Right atrium auricular region (tissue), 2 donors: ENCODE results near the gene AIF1L. TPM values are rescaled to one million over a fixed set of nuclear protein-coding genes. Genes with fewer than 3 reads are reported as not detected.
"Not testable (repeated sequence)": the region's sequence is repeated elsewhere in the genome, so short reads cannot be mapped to it uniquely, and the experiment has no call there.

Experiments used
- DNase-seq: peaks from one replicate; pipeline ENCODE4 v3.0.0-alpha.2; 2019; ENCODE audit warnings: low spot score
- H3K27ac ChIP-seq, 2 donors: fragments of 200-600 bp; sonication (generic); 1 replicate in 1 of 2; 2 replicates in 1 of 2; pipeline ENCODE4 v1.5.1; 2016 to 2019
- H3K27me3 ChIP-seq, 2 donors: fragments of 200-600 bp; sonication (generic); one replicate each; pipeline versions ENCODE4 v1.5.1 to v1.6.0; 2017 to 2019
- H3K36me3 ChIP-seq: fragments of 200-600 bp; sonication (generic); one replicate; pipeline ENCODE4 v1.5.1; 2016
- H3K4me1 ChIP-seq, 2 donors: fragments of 200-600 bp; sonication (generic); one replicate each; pipeline versions ENCODE4 v1.5.1 to v1.6.0; 2017 to 2019
- H3K4me3 ChIP-seq, 2 donors: fragments of 200-600 bp; sonication (generic); 1 replicate in 1 of 2; 2 replicates in 1 of 2; pipeline ENCODE4 v1.5.1; 2017 to 2019; ENCODE audit warnings: mild to moderate bottlenecking in 1 of 2, moderate library complexity in 1 of 2
- H3K9me3 ChIP-seq, 2 donors: fragments of 200-600 bp; sonication (generic); one replicate each; pipeline ENCODE4 v1.5.1; 2019
- CTCF ChIP-seq, 2 donors: fragments of 200-600 bp; sonication (generic); IDR thresholded peaks; one replicate each; pipeline ENCODE4 v1.5.1; 2019; ENCODE audit warnings: antibody characterized with exemption in 2 of 2
- total RNA-seq, 2 donors: library from RNA; depleted of rRNA; stranded (reverse); fragments of >200 nt; gene quantifications; one replicate each; pipeline ENCODE4 v1.1.0, GENCODE V29; 2016

AIF1L gene
- total RNA-seq, 2 donors from 2014 or later = 15.4 to 27.3 TPM

- Histone ChIP-seq H3K4me1 (no peaks in the 10 kb centered on the region), H3K27ac (no peak overlapping the region), H3K9me3 (no peaks in the 10 kb centered on the region), H3K4me3 (no peak overlapping the region), H3K36me3 (peaks cover 99% of the 10 kb centered on the region), H3K27me3 (no peaks in the 10 kb centered on the region)
- DNase-seq = no peak
- TF ChIP-seq CTCF (IDR thresholded peaks at IDR 0.05) = no peak
These were observed 52.8 kb downstream of the AIF1L start for GRCh38 chr9:131148966-131149687.

DNA sequence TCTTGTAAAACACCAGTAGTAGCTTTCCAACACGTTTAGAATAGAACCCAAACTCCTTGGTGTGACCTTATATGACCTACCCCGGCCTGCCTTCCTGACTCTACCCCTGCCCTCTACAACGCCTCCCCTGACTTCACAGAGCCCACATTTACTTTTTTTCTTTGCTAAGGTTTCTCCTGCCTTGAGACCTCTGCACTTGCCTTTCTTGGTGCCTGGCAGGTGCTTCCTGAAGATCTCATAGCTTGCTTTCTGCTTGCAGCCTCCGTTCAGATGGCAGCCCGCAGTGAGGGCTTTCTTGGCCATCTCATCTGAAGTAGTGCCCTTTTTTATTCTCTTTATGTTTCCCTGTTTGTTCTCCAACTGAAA lies 53.3 kb downstream of the AIF1L start:
- H3K4me1 ChIP-seq = no peaks in the 10 kb centered on the region
- no peak for TF ChIP-seq CTCF (IDR thresholded peaks at IDR 0.05)

DNA sequence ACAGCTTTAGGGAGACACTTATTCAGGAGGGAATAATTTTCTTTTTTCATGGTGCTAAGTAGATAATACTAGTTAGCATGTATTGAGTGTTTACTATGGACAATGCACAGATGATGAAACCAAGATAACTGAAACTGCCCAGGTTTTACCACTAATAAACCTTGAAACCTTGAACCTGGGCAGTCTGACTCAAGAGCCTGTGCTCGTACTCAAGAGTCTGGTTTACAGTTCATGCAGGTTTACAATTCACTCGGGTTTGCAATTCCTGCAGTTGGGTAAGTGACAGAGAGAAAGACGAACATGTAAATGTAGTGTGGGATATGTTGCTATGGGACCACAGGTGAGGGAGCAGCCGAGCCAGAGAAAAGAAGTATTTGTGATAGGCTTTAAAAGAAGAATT lies 57.3 kb downstream of the AIF1L start:
- Histone ChIP-seq H3K36me3 (peaks cover 72% of the 10 kb centered on the region), H3K27ac (no peak overlapping the region)
- TF ChIP-seq CTCF (IDR thresholded peaks at IDR 0.05) = no peak

More for the DNA sequence above, 53.3 kb downstream of the AIF1L start:
- Histone ChIP-seq H3K27me3 (no peaks in the 10 kb centered on the region), H3K27ac (no peak overlapping the region), H3K36me3 (peaks cover 99% of the 10 kb centered on the region), H3K4me3 (no peak overlapping the region), H3K9me3 (no peaks in the 10 kb centered on the region)
- DNase-seq = no peak

GRCh38 chr9:131158673-131159072 lies 62.3 kb downstream of the AIF1L start:
- not testable (repeated sequence) for H3K4me3 ChIP-seq, H3K27me3 ChIP-seq, H3K9me3 ChIP-seq, DNase-seq, H3K4me1 ChIP-seq, H3K27ac ChIP-seq
- H3K36me3 ChIP-seq = peaks cover 68% of the 10 kb centered on the region

More for the DNA sequence above, 57.3 kb downstream of the AIF1L start:
- no peaks in the 10 kb centered on the region for H3K9me3 ChIP-seq
- no peaks in the 10 kb centered on the region for H3K4me1 ChIP-seq
- H3K4me3 ChIP-seq = no peak overlapping the region
- DNase-seq = no peak
- H3K27me3 ChIP-seq = no peaks in the 10 kb centered on the region

DNA sequence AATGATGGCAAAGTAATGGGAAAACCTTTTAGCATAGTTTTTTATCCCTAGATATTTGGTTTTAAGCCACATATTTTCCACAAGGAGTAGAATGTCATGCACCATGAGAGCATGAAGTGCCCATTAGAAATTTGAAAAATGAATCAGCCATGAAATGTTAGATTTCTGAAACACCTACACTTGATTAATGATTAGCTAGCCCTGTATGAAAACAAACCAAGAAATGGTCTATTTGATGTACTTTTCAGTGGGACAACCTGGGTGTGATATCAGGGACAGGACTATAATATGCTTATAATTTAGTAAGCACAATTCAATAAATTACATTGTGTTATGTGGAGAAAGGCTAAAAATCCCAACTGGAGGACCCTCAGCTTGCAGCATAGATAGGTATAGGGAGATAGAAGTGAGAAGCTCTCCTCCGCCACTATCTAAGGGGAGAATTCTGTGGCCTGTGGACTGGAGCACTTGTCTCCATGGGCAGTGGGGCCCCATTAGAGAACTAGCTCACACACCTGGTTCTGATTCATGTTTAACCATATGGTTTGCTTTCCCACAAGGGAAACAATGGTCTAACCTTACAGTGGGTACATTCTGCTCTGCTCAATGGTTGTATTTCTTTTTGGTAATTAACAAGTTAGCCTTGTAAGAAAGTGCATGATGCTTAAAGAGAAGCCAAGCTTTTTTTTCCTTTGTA lies 64.2 kb downstream of the AIF1L start:
- Histone ChIP-seq H3K4me1 (no peaks in the 10 kb centered on the region), H3K4me3 (no peak overlapping the region), H3K27ac (no peak overlapping the region), H3K9me3 (no peaks in the 10 kb centered on the region), H3K36me3 (peaks cover 67% of the 10 kb centered on the region), H3K27me3 (no peaks in the 10 kb centered on the region)
- no peak for DNase-seq
- TF ChIP-seq CTCF (IDR thresholded peaks at IDR 0.05) = no peak

DNA sequence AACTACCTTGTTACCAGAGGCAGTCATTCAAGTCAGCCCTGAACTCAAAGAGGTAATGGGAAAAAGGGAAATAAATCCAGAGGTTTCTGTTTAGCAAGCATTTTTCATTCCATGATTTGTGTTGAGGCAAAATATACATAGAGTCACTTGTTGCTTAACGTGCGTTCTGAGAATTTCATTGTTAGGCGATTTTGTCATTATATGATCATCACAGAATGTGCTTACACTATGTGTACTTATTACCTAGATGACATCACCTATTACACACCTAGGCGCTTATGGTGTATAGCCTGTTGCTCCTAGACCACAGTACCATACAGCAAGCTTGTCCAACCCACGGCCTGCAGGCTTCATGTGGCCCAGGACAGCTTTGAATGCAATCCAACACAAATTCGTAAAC lies 65.3 kb downstream of the AIF1L start:
- no peak for DNase-seq
- Histone ChIP-seq H3K36me3 (peaks cover 67% of the 10 kb centered on the region), H3K4me1 (no peaks in the 10 kb centered on the region), H3K4me3 (no peak overlapping the region), H3K9me3 (no peaks in the 10 kb centered on the region), H3K27ac (no peak overlapping the region), H3K27me3 (no peaks in the 10 kb centered on the region)
- TF ChIP-seq CTCF (IDR thresholded peaks at IDR 0.05) = no peak
